Erythroblast (primary cell): ENCODE measurements around the gene ABI1.

Source experiments
- GATA1 ChIP-seq: IDR thresholded peaks from 2 replicates; pipeline ENCODE4 v1.6.1; 2011; ENCODE audit warnings: low read depth, mild to moderate bottlenecking, control low read depth, low read length, moderate library complexity
- POLR2A ChIP-seq: IDR thresholded peaks from 2 replicates; pipeline ENCODE4 v1.6.1; 2011; ENCODE audit warnings: mild to moderate bottlenecking, low read length

DNA sequence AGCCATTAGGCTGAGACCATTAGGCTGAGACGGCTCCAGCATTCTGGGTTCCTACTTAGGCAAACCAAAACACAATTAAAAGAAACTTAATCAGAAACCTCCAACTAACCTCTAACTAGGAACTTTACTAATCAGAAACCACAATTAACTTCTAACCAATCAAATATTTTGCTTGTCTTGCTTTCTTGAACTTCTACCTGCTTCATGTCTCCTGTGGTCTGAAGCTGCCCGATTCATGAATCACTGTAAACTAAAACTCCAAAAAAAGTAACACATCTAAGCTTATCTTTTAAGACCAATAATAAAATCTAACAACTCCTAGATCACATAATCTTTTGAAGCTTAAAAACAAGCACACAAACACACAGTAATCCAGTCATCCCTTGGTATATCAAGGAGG, 87.1 kb downstream of the ABI1 start:
- TF ChIP-seq POLR2A (no peak), GATA1 (no peak)
